Nephron progenitor cell (in vitro differentiated cells): ENCODE data around the gene NCAPG.

Source experiments
- DNase-seq: peaks from one replicate; pipeline ENCODE4 v3.0.0; 2021
- H3K27ac Mint-ChIP-seq: 2 replicates; pipeline ENCODE4 v1.8.0; 2021; ENCODE audit warnings: mild to moderate bottlenecking, moderate library complexity, mixed read lengths
- H3K27me3 Mint-ChIP-seq: 2 replicates; pipeline ENCODE4 v1.8.0; 2021; ENCODE audit warnings: mild to moderate bottlenecking, low read depth, mixed read lengths; ENCODE audit not compliant: poor library complexity
- H3K36me3 Mint-ChIP-seq: 2 replicates; pipeline ENCODE4 v1.8.0; 2021; ENCODE audit warnings: low read depth, mixed read lengths
- H3K4me1 Mint-ChIP-seq: 2 replicates; pipeline ENCODE4 v1.8.0; 2021; ENCODE audit warnings: mixed read lengths
- H3K4me3 Mint-ChIP-seq: 2 replicates; pipeline ENCODE4 v1.8.0; 2021; ENCODE audit warnings: mild to moderate bottlenecking, moderate library complexity, mixed read lengths
- H3K9me3 Mint-ChIP-seq: 2 replicates; pipeline ENCODE4 v1.8.0; 2021; ENCODE audit warnings: mild to moderate bottlenecking, moderate library complexity, mixed read lengths
- TF ChIP-seq, protein P1 (sequence below): fragments of 200-600 bp; sonication (generic); IDR thresholded peaks from 2 replicates; pipeline ENCODE4 v1.5.0; 2021; ENCODE audit warnings: antibody characterized with exemption

The NCAPG gene

DNA sequence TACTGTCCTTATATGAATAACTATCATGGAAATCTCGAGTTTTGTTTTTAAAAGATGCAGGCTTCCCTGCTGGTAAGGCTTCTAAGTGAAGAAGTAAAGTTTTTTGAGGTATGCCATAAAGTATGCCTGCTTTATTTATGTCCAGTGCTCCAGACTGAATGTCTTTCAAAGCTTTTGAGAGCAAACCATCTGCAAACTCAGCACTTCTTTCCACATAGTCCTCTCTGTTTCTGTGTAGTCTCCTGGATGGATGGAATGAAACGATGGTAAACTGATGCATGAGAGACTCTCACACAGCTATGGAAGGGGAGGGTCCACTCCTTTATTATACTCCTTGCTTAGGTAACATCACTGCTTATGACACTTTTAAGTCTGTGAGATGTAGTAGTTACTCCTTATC lies 73.7 kb downstream of the NCAPG start:
- Mint-ChIP-seq H3K4me3 (no peak overlapping the region), H3K4me1 (peaks cover 6% of the 10 kb centered on the region), H3K27ac (peak overlapping the region; percentile 40), H3K27me3 (no peaks in the 10 kb centered on the region), H3K36me3 (peaks cover 12% of the 10 kb centered on the region), H3K9me3 (no peaks in the 10 kb centered on the region)
- no peak for DNase-seq
- TF ChIP-seq, protein P1, sequence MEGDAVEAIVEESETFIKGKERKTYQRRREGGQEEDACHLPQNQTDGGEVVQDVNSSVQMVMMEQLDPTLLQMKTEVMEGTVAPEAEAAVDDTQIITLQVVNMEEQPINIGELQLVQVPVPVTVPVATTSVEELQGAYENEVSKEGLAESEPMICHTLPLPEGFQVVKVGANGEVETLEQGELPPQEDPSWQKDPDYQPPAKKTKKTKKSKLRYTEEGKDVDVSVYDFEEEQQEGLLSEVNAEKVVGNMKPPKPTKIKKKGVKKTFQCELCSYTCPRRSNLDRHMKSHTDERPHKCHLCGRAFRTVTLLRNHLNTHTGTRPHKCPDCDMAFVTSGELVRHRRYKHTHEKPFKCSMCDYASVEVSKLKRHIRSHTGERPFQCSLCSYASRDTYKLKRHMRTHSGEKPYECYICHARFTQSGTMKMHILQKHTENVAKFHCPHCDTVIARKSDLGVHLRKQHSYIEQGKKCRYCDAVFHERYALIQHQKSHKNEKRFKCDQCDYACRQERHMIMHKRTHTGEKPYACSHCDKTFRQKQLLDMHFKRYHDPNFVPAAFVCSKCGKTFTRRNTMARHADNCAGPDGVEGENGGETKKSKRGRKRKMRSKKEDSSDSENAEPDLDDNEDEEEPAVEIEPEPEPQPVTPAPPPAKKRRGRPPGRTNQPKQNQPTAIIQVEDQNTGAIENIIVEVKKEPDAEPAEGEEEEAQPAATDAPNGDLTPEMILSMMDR = no peak

GRCh38 chr4:17889692-17890091 lies 78.9 kb downstream of the NCAPG start:
- Mint-ChIP-seq H3K27me3 (no peaks in the 10 kb centered on the region), H3K36me3 (peaks cover 5% of the 10 kb centered on the region), H3K4me3 (no peak overlapping the region), H3K4me1 (peaks cover 6% of the 10 kb centered on the region), H3K27ac (no peak overlapping the region), H3K9me3 (no peaks in the 10 kb centered on the region)
- DNase-seq = no peak
- TF ChIP-seq, protein P1 = no peak

- Mint-ChIP-seq H3K9me3 (no peaks in the 10 kb centered on the region), H3K4me1 (no peaks in the 10 kb centered on the region), H3K4me3 (no peak overlapping the region), H3K27ac (no peak overlapping the region), H3K27me3 (no peaks in the 10 kb centered on the region), H3K36me3 (peaks cover 30% of the 10 kb centered on the region)
- DNase-seq = no peak
- TF ChIP-seq, protein P1 = no peak
Observed at GRCh38 chr4:17894421-17894820, 83.6 kb downstream of the NCAPG start.
